ENCODE measurements around the gene SLC13A3. TPM values are rescaled to one million over a fixed set of nuclear protein-coding genes. Genes with fewer than 3 reads are reported as not detected.
A peak's percentile ranks its signal among the peaks of the same experiment; 100 is the strongest.
"Not testable (repeated sequence)": the region's sequence is repeated elsewhere in the genome, so short reads cannot be mapped to it uniquely, and the experiment has no call there.

Gene SLC13A3
- total RNA-seq, 1 donor = 0.10 TPM

GRCh38 chr20:46688151-46689081, 37.2 kb upstream of the SLC13A3 start:
- H3K4me3 ChIP-seq (ENCODE audit: low read length) = peak overlapping the region; percentile 86
- no peaks in the 10 kb centered on the region for H3K27me3 ChIP-seq (ENCODE audit: insufficient read depth, low read length)
- H3K9me3 ChIP-seq (ENCODE audit: low read depth, low read length) = no peaks in the 10 kb centered on the region
- peaks cover 31% of the 10 kb centered on the region for H3K4me1 ChIP-seq (ENCODE audit: insufficient read depth, low read length)

DNA sequence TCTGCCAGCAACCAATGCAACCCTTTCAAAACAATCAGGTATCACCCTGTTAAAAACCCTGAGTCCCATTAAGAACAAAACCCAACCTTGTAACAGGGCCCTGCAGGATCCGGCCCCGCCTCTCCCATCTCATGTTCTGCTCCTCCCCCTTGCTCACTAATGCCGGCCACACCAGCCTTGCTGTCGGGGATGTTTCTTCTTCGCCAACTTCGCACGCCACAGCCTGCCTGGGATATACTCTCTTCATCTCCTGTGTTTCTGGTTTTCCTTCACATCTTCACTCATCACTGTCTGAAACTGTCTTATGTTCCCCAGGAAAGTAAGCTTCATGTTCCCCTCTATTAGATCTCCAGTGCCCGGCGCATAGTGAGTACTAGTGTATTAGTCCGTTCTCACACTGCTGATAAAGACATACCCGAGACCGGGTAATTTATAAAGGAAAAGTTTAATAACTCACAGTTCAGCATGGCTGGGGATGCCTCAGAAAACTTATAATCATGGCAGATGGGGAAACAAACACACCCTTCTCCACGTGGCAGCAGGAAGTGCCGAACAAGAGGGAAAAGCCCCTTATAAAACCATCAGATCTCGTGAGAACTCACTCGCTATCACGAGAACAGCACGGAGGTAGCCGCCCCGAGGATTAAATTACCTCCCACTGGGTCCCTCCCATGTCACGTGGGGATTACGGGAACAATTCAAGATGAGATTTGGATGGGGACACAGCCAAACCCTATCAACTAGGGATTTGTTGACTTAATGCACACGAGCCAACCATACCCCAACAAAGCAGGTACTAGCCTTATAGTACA, 32.9 kb upstream of the SLC13A3 start:
- Histone ChIP-seq H3K4me3 (ENCODE audit: low read length) (no peak overlapping the region), H3K9me3 (ENCODE audit: low read depth, low read length) (no peaks in the 10 kb centered on the region), H3K4me1 (ENCODE audit: insufficient read depth, low read length) (peaks cover 46% of the 10 kb centered on the region), H3K27me3 (ENCODE audit: insufficient read depth, low read length) (no peaks in the 10 kb centered on the region)

DNA sequence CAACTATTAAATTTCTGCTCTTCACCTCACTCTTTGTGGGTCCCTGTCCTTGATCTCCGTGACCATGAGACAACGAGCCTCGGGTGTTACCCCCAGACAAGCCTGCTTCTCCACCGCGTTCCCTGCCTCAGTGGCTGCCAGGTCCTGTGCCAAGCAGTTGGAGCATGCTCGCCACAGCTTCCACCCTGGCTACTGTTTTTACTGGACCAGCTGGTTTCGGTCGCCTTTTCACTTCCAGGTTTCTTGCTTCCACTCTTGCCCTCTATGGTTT, 32.3 kb upstream of the SLC13A3 start:
- Histone ChIP-seq H3K4me1 (ENCODE audit: insufficient read depth, low read length) (peaks cover 43% of the 10 kb centered on the region), H3K4me3 (ENCODE audit: low read length) (no peak overlapping the region), H3K9me3 (ENCODE audit: low read depth, low read length) (no peaks in the 10 kb centered on the region), H3K27me3 (ENCODE audit: insufficient read depth, low read length) (no peaks in the 10 kb centered on the region)

- H3K9me3 ChIP-seq (ENCODE audit: low read depth, low read length) = no peaks in the 10 kb centered on the region
- H3K4me1 ChIP-seq (ENCODE audit: insufficient read depth, low read length) = peaks cover 39% of the 10 kb centered on the region
- H3K27me3 ChIP-seq (ENCODE audit: insufficient read depth, low read length) = no peaks in the 10 kb centered on the region
- no peak overlapping the region for H3K4me3 ChIP-seq (ENCODE audit: low read length)
Measured at GRCh38 chr20:46683011-46683667, 31.9 kb upstream of the SLC13A3 start.

GRCh38 chr20:46682063-46682821, 31.0 kb upstream of the SLC13A3 start:
- Histone ChIP-seq H3K4me3 (ENCODE audit: low read length) (no peak overlapping the region), H3K27me3 (ENCODE audit: insufficient read depth, low read length) (no peaks in the 10 kb centered on the region), H3K4me1 (ENCODE audit: insufficient read depth, low read length) (peaks cover 30% of the 10 kb centered on the region), H3K9me3 (ENCODE audit: low read depth, low read length) (no peaks in the 10 kb centered on the region)

DNA sequence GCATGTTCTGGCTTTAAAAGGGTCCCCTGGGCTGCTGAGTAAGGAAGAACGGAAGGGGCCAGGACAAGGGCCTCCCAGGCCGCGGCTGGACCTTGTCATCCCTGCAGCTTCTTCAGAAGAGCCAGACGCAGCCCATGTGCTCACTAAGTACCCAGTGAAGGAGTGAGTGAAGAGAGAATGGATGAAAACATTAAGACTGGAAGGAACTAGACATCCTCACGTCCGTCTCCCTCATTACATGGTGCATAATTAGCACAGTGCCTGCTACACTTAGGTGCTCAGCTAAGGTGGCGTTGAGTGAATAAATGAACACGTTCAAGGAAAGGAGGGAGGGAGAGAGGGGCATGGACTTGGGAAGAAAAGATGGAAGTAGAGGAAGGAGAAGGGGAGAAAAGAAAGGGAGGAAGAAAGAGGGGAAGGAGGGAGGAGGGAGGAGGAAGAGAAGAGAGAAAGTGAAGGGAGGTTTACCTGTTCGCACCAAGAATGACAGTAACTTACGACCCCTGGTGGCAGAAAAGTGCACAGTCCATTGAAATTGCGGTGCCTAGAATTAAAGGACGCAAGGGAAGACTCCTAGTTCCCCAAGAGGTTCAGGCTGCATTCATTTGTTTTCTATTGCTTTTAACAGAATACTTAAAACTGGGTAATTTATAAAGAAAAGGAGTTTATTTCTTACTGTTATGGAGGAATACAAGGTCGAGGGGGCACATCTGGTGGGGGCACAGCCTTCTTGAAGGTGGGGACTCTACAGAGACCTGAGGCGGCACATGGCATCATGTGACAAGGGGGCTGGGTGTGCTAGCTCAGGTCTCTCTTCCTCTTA, 30.0 kb upstream of the SLC13A3 start:
- Histone ChIP-seq H3K4me3 (ENCODE audit: low read length) (no peak overlapping the region), H3K9me3 (ENCODE audit: low read depth, low read length) (no peaks in the 10 kb centered on the region), H3K27me3 (ENCODE audit: insufficient read depth, low read length) (no peaks in the 10 kb centered on the region), H3K4me1 (ENCODE audit: insufficient read depth, low read length) (peaks cover 23% of the 10 kb centered on the region)

- no peak overlapping the region for H3K4me3 ChIP-seq (ENCODE audit: low read length)
- H3K9me3 ChIP-seq (ENCODE audit: low read depth, low read length) = no peaks in the 10 kb centered on the region
- no peaks in the 10 kb centered on the region for H3K27me3 ChIP-seq (ENCODE audit: insufficient read depth, low read length)
- peaks cover 23% of the 10 kb centered on the region for H3K4me1 ChIP-seq (ENCODE audit: insufficient read depth, low read length)
Measured at GRCh38 chr20:46680684-46681031, 29.4 kb upstream of the SLC13A3 start.

DNA sequence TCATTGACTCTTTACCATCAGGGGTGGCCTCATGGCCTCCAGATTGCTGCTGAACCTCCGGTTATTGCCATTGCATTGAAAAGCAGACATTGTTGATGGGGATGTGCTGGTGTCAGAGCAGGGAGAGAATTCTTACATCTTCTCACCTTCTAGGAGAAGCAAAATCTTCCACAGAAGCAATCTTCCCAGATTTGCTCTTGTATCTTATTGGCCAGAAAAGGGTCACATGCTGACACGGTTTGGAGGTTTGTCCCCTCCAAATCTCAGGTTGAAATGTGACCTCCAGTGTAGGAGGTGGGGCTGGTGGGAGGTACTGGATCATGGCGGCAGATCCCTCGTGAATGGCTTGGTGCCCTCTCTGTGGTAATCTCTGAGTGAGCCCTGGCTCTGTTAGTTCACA, 27.3 kb upstream of the SLC13A3 start:
- H3K9me3 ChIP-seq (ENCODE audit: low read depth, low read length) = no peaks in the 10 kb centered on the region
- no peaks in the 10 kb centered on the region for H3K27me3 ChIP-seq (ENCODE audit: insufficient read depth, low read length)
- H3K4me1 ChIP-seq (ENCODE audit: insufficient read depth, low read length) = peaks cover 20% of the 10 kb centered on the region
- H3K4me3 ChIP-seq (ENCODE audit: low read length) = no peak overlapping the region

- no peaks in the 10 kb centered on the region for H3K9me3 ChIP-seq (ENCODE audit: low read depth, low read length)
- peaks cover 11% of the 10 kb centered on the region for H3K4me1 ChIP-seq (ENCODE audit: insufficient read depth, low read length)
Measured at GRCh38 chr20:46677608-46678007, 26.3 kb upstream of the SLC13A3 start.

GRCh38 chr20:46676649-46677316, 25.5 kb upstream of the SLC13A3 start:
- H3K4me3 ChIP-seq (ENCODE audit: low read length); H3K4me1 ChIP-seq (ENCODE audit: insufficient read depth, low read length); H3K27me3 ChIP-seq (ENCODE audit: insufficient read depth, low read length); H3K9me3 ChIP-seq (ENCODE audit: low read depth, low read length): not testable (repeated sequence)

More at GRCh38 chr20:46677608-46678007, 26.3 kb upstream of the SLC13A3 start:
- no peaks in the 10 kb centered on the region for H3K27me3 ChIP-seq (ENCODE audit: insufficient read depth, low read length)
- no peak overlapping the region for H3K4me3 ChIP-seq (ENCODE audit: low read length)

GRCh38 chr20:46674253-46675083, 23.2 kb upstream of the SLC13A3 start:
- no peaks in the 10 kb centered on the region for H3K27me3 ChIP-seq (ENCODE audit: insufficient read depth, low read length)

GRCh38 chr20:46673394-46674252, 22.4 kb upstream of the SLC13A3 start:
- Histone ChIP-seq H3K9me3 (ENCODE audit: low read depth, low read length) (peaks cover 4% of the 10 kb centered on the region), H3K4me1 (ENCODE audit: insufficient read depth, low read length) (no peaks in the 10 kb centered on the region), H3K27me3 (ENCODE audit: insufficient read depth, low read length) (no peaks in the 10 kb centered on the region), H3K4me3 (ENCODE audit: low read length) (no peak overlapping the region)

More at GRCh38 chr20:46674253-46675083, 23.2 kb upstream of the SLC13A3 start:
- H3K4me1 ChIP-seq (ENCODE audit: insufficient read depth, low read length) = no peaks in the 10 kb centered on the region
- peaks cover 4% of the 10 kb centered on the region for H3K9me3 ChIP-seq (ENCODE audit: low read depth, low read length)
- H3K4me3 ChIP-seq (ENCODE audit: low read length) = no peak overlapping the region

Data from mononuclear cell (primary cell).